ENCODE results near the gene ZBTB8OS. TPM values are rescaled to one million over a fixed set of nuclear protein-coding genes. Genes with fewer than 3 reads are reported as not detected.

Gene ZBTB8OS
- polyA plus RNA-seq, 4 donors = 44.9 to 98.4 (median 73.3) TPM

Other genes with a start within 250 kb of the ZBTB8OS start
- under 1 TPM in 2 of 4 donors, not detected in 2; 0.03 to 0.10 TPM for gene ZBTB8B, start 185.5 kb downstream of the ZBTB8OS start, polyA plus RNA-seq
- gene ZBTB8A, start 111.1 kb downstream of the ZBTB8OS start, polyA plus RNA-seq = 1 to 10 TPM in 3 of 4 donors, under 1 TPM in 1; 0.89 to 7.0 (median 2.2) TPM
- 100 to 1,000 TPM in 1 of 4 donors, 10 to 100 TPM in 3; 38.7 to 160 (median 60.0) TPM for gene RBBP4, start 658 bp upstream of the ZBTB8OS start, polyA plus RNA-seq
- gene SYNC, start 52.2 kb upstream of the ZBTB8OS start, polyA plus RNA-seq = 1 to 10 TPM; 1.0 to 4.7 (median 2.3) TPM
- 10 to 100 TPM; 39.4 to 79.9 (median 54.9) TPM for gene YARS1, start 166.8 kb upstream of the ZBTB8OS start, polyA plus RNA-seq
- gene S100PBP, start 167.1 kb upstream of the ZBTB8OS start, polyA plus RNA-seq = 10 to 100 TPM in 1 of 4 donors, 1 to 10 TPM in 3; 4.3 to 23.5 (median 7.2) TPM
- 1 to 10 TPM in 3 of 4 donors, not detected in 1; 1.1 to 5.5 (median 1.2) TPM for gene FNDC5, start 220.4 kb upstream of the ZBTB8OS start, polyA plus RNA-seq
- gene HPCA, start 235.9 kb upstream of the ZBTB8OS start, polyA plus RNA-seq = 1 to 10 TPM in 2 of 4 donors, under 1 TPM in 1, not detected in 1; 0.96 to 2.9 (median 1.6) TPM

Data from small intestine (tissue), 4 donors.